Measurements from ENCODE around the gene FAM171A2.
"Not testable (repeated sequence)": the region's sequence is repeated elsewhere in the genome, so short reads cannot be mapped to it uniquely, and the experiment has no call there.

FAM171A2 gene

GRCh38 chr17:44384281-44384822, 20.7 kb upstream of the FAM171A2 start:
- DNase-seq = no peak

- DNase-seq = no peak
Measured at GRCh38 chr17:44383861-44384260, 20.2 kb upstream of the FAM171A2 start.

GRCh38 chr17:44383363-44383762, 19.7 kb upstream of the FAM171A2 start:
- no peak for DNase-seq

GRCh38 chr17:44382917-44383316, 19.3 kb upstream of the FAM171A2 start:
- no peak for DNase-seq

- DNase-seq = no peak
Measured at GRCh38 chr17:44381810-44382305, 18.2 kb upstream of the FAM171A2 start.

- no peak for DNase-seq
Measured at GRCh38 chr17:44380767-44381166, 17.1 kb upstream of the FAM171A2 start.

- DNase-seq = no peak
Measured at GRCh38 chr17:44379887-44380286, 16.2 kb upstream of the FAM171A2 start.

- DNase-seq = no peak
Measured at GRCh38 chr17:44378171-44378705, 14.6 kb upstream of the FAM171A2 start.

- no peak for DNase-seq
Measured at GRCh38 chr17:44376779-44377178, 13.1 kb upstream of the FAM171A2 start.

- DNase-seq = peak in 26 of 58 donors; percentile 10 to 63 (median 32)
Measured at GRCh38 chr17:44376124-44376523, 12.5 kb upstream of the FAM171A2 start.

GRCh38 chr17:44375196-44376017, 11.8 kb upstream of the FAM171A2 start:
- DNase-seq = no peak

- DNase-seq = no peak
Measured at GRCh38 chr17:44374306-44375195, 10.9 kb upstream of the FAM171A2 start.

- no peak for DNase-seq
Measured at GRCh38 chr17:44372036-44372435, 8.4 kb upstream of the FAM171A2 start.

GRCh38 chr17:44369414-44370023, 5.9 kb upstream of the FAM171A2 start:
- DNase-seq = not testable (repeated sequence)

- not testable (repeated sequence) for DNase-seq
Measured at GRCh38 chr17:44368391-44369243, 5.0 kb upstream of the FAM171A2 start.

GRCh38 chr17:44367231-44367979, 3.8 kb upstream of the FAM171A2 start:
- DNase-seq = peak in 20 of 58 donors; percentile 21 to 74 (median 44)

GRCh38 chr17:44365051-44365450, 1.4 kb upstream of the FAM171A2 start:
- DNase-seq = not testable (repeated sequence)

- peak in 5 of 58 donors; percentile 17 to 39 (median 27) for DNase-seq
Measured at GRCh38 chr17:44362949-44363612, 572 bp downstream of the FAM171A2 start.
